ENCODE results near the gene GPR52.

DNA sequence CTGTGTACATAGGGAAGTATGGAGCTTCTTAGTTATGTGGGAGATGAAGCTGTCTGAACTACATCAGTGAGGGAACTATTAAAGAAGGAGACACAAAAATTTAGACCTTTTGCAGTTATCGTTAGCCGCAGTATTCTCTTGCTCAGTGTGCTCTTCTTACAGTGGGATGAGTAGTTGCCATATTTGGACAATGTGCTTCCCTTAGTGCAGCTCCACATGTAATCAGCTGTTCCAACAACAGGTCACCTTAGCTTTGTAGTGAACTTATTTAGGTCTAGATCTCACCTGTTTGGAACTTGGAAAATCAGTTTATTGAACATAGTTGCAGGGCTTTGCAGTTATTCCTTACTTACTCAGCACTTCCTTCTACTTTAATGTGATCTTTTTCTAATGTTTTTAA is 18.1 kb downstream of the GPR52 start:
- TF ChIP-seq, protein P1, sequence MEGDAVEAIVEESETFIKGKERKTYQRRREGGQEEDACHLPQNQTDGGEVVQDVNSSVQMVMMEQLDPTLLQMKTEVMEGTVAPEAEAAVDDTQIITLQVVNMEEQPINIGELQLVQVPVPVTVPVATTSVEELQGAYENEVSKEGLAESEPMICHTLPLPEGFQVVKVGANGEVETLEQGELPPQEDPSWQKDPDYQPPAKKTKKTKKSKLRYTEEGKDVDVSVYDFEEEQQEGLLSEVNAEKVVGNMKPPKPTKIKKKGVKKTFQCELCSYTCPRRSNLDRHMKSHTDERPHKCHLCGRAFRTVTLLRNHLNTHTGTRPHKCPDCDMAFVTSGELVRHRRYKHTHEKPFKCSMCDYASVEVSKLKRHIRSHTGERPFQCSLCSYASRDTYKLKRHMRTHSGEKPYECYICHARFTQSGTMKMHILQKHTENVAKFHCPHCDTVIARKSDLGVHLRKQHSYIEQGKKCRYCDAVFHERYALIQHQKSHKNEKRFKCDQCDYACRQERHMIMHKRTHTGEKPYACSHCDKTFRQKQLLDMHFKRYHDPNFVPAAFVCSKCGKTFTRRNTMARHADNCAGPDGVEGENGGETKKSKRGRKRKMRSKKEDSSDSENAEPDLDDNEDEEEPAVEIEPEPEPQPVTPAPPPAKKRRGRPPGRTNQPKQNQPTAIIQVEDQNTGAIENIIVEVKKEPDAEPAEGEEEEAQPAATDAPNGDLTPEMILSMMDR (conservative IDR thresholded peaks at IDR 0.05 in 1 of 2, IDR thresholded peaks at IDR 0.05 in 1 of 2; ENCODE audit: extremely low read depth in 1 of 2, insufficient read depth in 1 of 2, low read depth in 1 of 2, low read length in 2 of 2) = no peak
- no peak for TF ChIP-seq EZH2 (IDR thresholded peaks at IDR 0.05; ENCODE audit: borderline replicate concordance, low read length)
